ENCODE data around the gene CLIP4. TPM values are rescaled to one million over a fixed set of nuclear protein-coding genes. Genes with fewer than 3 reads are reported as not detected.
A peak's percentile ranks its signal among the peaks of the same experiment; 100 is the strongest.
"Not testable (repeated sequence)": the region's sequence is repeated elsewhere in the genome, so short reads cannot be mapped to it uniquely, and the experiment has no call there.

The CLIP4 gene, protein sequence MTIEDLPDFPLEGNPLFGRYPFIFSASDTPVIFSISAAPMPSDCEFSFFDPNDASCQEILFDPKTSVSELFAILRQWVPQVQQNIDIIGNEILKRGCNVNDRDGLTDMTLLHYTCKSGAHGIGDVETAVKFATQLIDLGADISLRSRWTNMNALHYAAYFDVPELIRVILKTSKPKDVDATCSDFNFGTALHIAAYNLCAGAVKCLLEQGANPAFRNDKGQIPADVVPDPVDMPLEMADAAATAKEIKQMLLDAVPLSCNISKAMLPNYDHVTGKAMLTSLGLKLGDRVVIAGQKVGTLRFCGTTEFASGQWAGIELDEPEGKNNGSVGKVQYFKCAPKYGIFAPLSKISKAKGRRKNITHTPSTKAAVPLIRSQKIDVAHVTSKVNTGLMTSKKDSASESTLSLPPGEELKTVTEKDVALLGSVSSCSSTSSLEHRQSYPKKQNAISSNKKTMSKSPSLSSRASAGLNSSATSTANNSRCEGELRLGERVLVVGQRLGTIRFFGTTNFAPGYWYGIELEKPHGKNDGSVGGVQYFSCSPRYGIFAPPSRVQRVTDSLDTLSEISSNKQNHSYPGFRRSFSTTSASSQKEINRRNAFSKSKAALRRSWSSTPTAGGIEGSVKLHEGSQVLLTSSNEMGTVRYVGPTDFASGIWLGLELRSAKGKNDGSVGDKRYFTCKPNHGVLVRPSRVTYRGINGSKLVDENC
- total RNA-seq (ENCODE audit: insufficient read depth, low replicate concordance), result 28.6 TPM

DNA sequence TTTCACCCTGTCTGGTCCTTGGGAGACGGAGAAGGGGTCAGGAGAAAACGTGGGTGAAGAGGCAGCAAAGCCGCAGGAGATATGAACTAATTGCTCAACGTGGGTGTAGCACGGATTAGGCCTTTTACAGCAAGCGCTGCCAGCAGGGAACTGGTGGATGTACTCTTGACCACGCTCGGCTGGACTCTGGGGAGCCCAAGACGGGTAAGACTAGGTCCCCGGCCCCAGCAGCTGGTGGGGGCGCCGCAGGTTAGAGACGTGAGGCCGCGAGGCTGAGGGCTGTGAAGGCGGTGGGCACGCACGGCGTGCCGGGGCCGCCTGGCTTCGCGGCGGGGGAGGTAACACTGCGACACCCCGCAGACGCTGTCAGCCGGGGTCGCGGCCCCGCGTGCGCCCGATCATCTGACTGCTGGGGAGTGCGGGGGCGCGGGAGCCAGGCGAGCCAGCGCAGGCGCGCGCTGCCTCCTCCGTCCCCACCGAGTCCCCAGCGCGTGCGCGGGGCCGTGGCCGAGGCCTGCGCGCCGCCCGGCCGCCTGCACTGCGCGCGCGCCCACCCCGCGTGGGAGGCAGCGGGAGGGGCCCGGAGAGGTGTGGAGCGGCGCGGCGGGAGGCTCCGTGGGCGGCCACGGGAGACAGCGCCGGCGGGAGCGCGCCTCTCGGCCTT is at the start of gene CLIP4:
Gene CLIP4 (plus strand): TSS at position 470 of the 664 bp plus-strand sequence. CDS start 5,974 bp downstream, outside the sequence.
- peak; percentile 39 for DNase-seq (ENCODE audit: low spot score)

DNA sequence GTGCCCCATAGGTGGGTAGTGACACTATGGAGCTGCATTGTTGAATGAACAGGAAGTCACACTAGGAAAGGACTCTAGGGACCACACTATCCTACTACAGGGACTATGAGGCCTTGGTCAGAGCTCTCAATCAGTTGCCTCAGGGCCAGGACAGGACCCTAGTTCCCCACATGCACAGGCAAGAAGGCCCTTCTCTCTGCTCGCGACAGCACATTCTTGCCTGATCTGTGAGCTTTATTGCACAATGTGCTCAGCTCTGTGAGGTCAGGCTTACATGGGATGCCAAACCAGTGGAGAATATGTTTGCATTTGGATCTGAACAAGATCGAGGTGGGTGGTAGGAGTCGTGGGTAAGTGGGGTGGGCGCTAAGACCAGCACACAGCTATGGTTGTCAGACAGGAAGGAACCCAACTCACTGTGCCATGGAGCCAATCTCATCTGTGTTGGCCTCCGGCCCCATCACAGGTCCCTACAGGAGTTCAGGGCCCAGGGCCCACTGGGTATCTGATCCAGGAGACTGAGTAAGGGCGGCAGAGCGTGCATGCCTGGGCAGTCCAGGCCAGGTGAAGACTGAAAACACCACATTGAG is 48.8 kb upstream of the CLIP4 start:
- DNase-seq (ENCODE audit: low spot score), result peak; percentile 65

DNA sequence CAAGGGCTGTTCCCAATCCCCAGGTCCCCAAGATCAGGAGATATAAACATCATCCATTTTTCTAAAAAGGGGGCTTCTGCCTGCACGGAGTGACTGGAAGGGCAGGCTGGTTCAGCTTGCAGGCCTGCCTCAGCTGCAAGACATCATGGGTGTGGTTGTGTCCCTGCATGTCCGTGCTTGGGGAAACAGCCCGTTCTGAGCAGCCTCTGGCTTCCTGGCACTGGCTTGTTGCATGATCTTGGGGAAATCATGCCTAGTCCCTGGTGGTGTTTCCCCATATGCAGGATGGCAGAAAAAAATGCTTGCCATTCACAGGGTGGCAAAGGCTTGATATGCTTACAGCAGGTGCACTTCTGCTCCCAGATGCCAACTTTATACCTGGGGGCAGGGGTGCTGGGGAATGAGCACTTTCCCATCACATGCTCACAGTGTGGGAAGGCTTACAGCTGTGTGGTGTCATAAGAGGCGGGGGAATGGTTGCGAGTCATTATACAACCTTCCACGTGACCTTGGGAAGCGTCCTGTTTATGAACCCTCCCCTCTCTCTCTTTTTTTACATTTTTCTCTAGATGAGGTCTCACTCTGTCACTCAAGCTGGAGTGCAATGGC is 48.1 kb upstream of the CLIP4 start:
- DNase-seq (ENCODE audit: low spot score), result peak; percentile 32

DNA sequence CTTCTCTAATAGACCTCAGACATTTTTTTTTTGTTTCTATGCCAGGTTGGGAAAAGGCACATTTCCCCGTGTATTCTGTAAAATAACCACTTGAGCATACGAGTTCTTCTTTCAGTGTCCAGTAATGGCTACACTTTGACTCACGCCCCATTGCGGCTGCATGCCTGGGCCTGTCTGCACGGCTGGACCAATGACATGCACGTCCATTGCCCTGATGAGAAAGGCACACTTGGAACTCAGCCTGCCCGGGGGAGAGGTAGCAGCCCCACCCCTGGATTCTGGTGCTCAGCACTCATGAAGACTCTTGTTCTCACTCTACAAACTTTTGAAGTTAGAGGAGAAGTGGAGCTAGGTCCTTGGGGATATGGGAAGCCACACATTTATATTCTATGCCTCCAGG is 46.7 kb upstream of the CLIP4 start:
- DNase-seq (ENCODE audit: low spot score), result no peak

DNA sequence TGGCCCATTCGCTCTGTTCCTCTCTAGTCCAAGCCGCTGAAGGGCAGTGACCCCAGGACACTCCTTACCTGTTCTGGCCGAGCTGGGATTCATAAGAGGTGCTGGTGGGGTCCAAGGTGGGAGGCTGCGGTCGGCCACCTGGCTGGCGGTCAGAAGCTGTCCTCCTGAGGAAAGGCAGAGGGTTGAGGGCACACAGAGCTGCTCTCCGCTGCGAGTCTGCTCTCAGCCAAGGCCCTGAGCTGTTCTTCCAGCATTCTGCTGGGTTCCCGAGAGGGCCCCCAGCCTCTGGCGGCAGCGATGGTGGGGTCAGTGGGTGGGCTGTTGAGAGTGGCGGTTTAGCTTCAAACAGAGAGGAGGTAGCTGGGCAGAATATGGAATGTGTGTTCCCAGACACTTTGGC is 44.7 kb upstream of the CLIP4 start:
- DNase-seq (ENCODE audit: low spot score), result no peak

DNA sequence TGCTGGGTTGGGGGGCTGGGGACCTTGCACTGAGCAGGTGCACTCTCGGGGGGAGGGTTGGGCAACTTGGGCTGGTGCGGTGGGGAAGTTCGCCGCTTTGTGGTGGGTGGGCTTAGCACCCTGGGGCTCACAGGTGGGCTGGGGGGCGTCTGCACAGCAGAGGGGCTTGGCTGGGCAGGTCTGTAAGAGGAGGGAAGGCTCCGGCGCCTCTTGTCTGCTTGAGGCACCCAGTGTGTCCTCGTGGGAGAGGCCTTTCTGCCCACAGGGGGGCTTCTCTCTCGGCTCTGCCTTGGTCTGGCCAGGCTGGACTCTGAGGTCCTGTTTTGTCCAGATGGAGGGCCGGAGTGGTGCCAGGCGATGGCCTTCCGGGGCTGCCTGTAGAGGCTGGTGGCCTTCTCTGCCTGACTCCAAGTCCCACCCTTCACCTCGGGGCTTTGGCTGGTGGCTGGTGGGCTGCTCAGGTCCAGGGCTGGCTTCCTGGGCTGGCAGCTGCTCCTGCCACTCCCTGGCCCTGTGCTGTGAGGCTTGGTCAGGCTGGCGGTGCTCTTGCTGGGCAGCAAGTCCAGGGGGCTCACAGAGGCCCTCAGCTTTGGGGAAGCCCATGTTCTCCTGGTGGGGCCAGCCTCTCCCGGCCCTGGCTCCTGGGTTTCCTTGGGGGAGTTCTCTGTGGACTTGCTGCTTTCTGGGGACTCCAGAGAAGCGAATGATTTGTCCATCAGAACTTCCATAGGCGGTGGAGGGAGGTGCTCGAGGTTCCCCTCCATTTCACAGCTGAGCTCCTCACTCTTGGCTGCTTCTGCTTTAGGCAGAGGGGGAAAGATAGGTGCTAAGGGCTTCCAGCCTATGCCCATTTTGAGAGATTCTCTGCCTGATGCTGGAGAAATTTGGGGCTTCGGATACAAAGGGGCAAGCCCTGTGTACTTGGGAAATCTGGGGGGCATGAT is 43.9 kb upstream of the CLIP4 start:
- DNase-seq (ENCODE audit: low spot score), result no peak

DNA sequence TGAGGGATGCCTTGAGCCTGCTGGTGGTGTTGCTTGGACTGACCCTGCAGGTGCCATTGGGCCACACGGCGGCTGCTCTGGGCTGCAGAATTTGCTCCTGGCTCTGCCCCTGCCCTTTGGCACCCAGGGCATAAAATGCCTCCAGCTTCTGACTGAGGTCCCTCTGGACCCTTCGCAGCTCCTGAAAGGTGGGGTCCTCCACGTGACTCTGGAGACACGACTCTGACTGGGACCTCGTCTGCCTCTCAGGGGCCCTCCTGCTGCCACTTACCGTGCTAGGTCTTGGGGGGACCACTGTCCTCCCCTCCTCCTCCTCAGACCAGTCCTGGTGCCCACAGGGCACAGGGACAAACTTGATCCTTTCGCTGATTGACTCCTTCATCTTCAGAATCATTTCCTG is 43.0 kb upstream of the CLIP4 start:
- DNase-seq (ENCODE audit: low spot score), result no peak

DNA sequence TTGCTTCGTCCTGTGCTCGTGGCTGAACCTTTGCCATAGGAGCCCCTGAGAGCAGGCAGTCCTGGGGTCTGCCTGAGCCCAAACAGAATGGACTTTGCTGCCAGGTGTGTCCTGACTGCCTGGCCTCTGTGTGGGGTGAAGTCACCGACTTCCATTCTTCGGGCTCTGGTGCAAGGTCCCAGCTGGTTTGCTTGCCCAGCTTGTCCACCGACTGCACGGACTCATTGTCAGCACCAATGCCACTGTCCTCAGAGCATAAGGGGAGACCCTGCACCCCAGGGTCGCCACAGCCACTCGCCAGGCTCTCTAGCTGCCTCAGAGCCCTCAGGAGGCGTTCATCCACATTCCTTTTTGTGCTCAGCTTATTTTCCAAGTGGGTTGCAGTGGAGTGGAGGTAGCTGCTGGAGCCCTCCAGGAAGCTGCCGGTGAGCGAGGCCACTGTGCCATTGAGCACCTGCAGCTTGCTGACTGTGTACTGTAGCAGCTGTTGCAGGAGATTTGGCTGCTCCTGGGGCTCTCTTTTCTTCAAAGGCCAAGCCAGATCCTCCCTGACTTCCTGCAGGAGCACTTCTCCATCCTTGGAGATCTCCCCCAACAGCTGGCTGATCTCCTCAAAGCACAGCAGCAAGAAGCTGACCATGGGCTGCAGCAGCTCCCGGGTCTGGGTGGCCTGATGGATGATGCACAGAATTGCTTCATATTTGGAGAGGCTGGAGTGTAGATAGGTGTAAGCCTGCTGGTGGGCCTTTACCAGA is 42.1 kb upstream of the CLIP4 start:
- no peak for DNase-seq (ENCODE audit: low spot score)

DNA sequence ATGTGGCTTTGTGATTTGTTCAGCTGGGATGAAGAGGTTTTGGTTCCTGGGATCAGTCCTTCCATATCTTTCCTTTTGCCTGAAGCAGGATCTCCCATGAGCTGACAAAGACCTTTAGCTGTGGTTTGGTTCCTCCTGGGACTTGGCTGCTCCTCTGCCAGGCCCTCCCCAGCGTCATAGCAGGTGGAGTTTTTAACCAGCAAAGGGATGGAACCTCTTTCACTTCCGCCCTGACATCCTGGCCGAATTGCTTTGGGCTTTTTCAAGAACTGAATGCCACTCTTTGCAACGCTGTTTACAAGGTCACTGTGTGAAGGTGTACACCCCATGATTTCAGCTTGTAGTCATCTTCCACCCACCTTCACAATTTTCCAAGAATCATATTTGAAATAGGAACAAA is 41.3 kb upstream of the CLIP4 start:
- no peak for DNase-seq (ENCODE audit: low spot score)

DNA sequence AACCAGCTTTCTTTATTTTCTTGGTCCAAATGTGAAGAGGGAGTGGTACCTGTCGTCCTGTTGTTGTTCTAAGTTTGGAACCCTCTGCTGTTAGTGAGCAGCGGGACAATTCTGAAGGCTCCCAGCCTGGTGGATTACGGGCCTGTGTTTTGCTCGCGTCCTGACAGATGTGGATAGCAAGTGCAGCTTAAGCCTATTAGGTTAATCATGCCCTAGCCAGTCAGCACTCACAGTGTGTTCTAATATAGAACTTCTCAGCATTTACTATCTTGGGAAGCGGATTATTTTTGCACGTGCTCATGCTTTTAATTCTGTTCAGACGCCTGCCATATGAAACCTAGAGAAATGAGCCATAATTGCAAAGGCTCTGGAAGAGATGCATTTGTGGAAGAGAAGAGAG is 40.8 kb upstream of the CLIP4 start, which contains the start of gene PCARE:
Gene PCARE (minus strand): TSS at position 113 of the 400 bp plus-strand sequence. CDS start 262 bp downstream, outside the sequence.
- DNase-seq (ENCODE audit: low spot score), result no peak

DNA sequence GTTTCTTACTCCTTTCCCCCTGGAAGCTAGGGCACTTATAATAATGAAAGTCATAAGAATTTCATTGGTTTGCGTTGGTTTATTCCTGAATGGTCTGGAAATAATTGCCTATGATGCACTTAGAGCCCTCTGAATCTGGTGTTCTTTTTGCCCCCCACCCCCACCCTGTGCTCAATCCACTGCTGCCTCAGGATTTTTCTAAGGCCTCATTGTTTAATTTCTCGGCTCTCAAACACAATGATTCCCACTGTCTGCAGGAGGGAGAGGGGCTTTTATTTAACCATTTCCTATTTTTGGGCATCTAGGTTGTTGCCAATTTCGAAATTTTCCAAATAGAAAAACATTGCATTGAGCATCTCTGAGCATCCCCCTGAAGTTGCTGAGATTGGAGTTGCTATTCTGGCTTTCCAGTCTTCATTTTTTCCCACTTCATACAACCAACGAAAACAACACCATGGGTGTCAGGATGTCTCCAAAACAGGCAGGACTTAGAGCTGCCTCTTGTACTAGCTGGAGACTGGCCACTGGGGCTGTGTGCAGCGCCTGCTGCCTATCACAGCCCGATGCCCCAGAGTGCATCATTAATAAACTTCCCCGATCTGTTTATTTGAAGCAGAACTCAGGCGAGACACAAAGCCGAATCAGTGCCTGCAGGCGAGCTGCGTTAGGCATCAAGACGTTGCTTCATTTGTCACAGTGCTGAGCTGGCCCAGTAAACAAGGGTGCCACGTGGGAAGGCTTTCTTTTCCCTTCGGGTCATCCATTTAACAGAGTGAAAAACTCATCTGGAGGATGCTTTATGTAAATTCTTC is 39.1 kb upstream of the CLIP4 start:
- no peak for DNase-seq (ENCODE audit: low spot score)

DNA sequence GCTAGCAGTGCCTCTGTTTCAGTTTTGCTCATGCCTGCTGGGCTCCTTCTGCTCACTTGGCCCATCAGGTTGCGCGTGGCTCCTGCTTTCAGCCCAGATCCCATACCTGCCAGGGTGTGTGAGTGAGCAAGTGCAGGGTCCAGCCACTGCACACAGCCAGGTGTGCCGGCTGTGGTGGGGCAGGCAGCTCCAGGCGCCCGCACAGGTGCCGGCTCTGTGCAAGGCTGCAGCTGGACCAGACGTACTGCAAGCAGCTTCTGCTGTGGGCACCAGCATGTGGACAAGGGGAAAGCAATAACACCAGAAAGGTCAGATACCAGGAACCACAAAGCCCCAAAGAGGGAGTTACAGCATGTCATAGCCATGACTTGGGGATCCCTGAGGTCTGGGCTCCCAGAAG is 35.3 kb upstream of the CLIP4 start:
- no peak for DNase-seq (ENCODE audit: low spot score)

DNA sequence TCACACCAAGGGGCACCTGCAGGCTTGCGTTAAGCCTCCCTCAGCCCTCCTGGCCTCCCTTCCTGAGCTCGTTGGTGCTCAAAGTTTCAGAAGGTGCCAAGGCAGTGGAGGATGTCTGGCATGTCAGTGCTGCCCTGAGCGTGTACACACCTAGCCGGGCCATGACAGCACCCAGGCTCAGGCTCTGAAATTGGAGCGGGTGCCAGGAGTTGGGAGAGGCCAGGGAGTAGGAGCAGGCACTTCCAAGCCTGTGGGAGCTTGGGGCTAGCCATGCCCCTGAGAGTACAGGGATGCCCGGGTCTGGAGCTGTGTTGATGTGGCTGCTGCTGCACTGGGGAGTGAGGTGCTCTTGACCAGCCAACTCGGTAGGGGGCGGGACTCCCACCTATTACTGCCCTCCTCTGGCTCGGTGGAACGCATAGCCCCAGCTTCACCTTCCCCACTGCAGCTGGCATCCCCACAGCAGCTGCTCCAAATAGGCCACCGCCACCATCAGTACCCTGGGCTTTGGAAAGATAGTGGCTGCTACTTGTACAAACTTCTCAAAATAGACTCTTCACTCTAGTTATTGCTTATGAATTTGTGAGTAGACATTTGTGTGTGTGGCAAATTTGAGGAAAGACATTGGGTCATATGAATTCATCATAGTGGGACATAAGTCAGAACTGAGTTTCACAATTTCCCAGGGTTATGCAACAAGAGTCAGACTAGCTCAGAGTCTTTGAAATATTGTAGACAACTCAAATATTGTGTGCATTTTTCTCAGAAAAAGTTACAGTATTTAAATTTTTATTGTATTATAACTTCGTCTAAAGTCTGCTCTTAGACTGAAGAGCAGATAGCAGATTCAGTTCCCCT is 34.1 kb upstream of the CLIP4 start:
- no peak for DNase-seq (ENCODE audit: low spot score)

DNA sequence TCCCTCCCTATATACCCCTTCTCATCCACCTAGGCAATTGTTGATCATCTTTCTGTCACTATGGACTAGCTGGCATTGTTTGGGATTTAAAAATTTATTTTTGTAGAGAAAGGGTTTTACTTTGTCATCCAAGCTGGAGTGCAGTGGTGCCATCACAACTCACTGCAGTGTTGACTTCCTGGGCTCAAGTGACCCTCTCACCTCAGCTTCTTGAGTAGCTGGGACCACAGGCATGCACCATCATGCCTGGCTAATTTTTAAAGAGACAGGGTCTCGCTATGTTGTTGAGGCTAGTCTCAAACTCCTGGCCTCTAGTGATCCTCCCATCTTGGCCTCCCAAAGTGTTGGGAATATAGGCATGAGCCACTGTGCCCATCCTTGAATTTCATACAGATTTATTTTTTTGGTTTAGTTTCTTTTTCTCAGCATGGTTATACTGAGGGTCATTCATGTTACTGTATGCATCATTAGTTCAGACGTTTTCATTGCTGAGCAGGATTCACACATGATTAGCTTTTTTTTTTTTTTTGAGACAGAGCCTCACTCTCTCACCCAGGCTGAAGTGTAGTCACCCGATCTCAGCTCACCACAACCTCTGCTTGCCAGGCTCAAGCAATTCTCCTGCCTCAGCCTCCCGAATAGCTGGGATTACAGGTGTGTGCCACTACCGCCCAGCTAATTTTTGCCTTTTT is 32.3 kb upstream of the CLIP4 start:
- DNase-seq (ENCODE audit: low spot score), result no peak

DNA sequence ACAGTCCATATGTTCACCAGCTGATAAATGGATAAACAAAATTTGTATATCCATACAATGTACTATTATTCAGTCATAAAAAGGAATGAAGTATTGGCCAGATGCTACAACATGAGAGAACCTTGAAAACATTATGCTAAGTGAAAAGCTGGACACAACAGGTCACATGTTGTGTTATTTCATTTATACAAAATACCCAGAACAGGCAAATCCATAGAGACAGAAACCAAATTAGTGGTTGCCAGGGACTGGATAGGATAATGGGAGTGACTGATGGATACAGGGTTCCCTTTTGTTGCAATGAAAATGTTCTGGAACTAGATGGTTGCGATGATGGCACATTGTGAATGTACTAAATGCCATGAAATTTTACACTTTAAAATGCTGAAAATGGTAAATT is 30.7 kb upstream of the CLIP4 start:
- no peak for DNase-seq (ENCODE audit: low spot score)

DNA sequence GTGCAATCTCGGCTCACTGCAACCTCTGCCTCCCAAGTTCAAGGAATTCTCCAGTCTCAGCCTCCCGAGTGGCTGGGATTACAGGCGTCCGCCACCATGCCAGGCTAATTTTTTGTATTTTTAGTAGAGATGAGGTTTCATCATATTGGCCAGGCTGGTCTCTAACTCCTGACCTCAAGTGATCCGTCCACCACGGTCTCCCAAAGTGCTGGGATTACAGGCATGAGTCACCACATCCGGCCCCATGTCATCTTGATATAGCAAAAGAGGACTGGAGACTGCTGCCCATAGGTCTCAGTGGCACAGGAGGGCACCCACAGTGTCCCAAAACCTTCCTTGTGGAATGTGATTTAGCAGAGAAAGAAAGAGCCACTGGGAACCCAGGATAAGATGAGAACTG is 24.9 kb upstream of the CLIP4 start:
- not testable (repeated sequence) for DNase-seq (ENCODE audit: low spot score)

DNA sequence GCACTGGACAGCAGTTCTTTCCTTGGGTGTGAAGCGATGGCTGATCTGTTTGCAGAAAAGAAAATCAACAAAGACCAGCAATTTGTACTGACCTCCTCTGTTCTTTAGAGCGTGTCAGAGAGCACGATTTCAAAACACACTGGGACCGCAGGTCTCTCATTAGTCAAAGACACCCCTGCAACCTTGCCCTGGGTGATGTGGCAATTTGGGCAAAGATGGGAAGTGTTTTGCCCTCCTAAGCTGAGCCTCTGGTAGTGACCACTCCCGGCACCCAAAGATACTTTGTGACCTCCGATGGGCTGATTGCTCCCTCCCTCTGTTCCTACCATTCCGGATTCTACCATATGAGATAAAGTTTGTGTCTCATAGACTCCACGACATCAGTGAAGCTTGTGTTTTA is 18.2 kb upstream of the CLIP4 start:
- DNase-seq (ENCODE audit: low spot score), result no peak
